Activated naive CD4-positive, alpha-beta T cell treated with anti-CD3 and anti-CD28 coated beads for 36 hours (primary cell): ENCODE data around the gene PLK5. TPM values are rescaled to one million over a fixed set of nuclear protein-coding genes. Genes with fewer than 3 reads are reported as not detected.

Source experiments
- CTCF ChIA-PET: fragments of 350-600 bp; sonication (Branson Sonifier 250); formaldehyde crosslinking; loops from one replicate; lab custom pipeline; 2021; ENCODE audit warnings: antibody characterized with exemption; lab: Charles Lee
- DNase-seq: peaks from one replicate; pipeline ENCODE4 v3.0.0-alpha.2; 2020
- H3K27ac Mint-ChIP-seq: one replicate; pipeline ENCODE4 v1.8.0; 2021; ENCODE audit warnings: mild to moderate bottlenecking, mixed read lengths
- H3K27me3 Mint-ChIP-seq: one replicate; pipeline ENCODE4 v1.8.0; 2021; ENCODE audit warnings: low read depth, mixed read lengths
- H3K36me3 Mint-ChIP-seq: one replicate; pipeline ENCODE4 v1.8.0; 2021; ENCODE audit warnings: low read depth, mixed read lengths
- H3K4me1 Mint-ChIP-seq: one replicate; pipeline ENCODE4 v1.8.0; 2021; ENCODE audit warnings: low read depth, mixed read lengths
- H3K4me3 Mint-ChIP-seq: one replicate; pipeline ENCODE4 v1.8.0; 2021; ENCODE audit warnings: mild to moderate bottlenecking, moderate library complexity, mixed read lengths
- H3K9me3 Mint-ChIP-seq: one replicate; pipeline ENCODE4 v1.8.0; 2021; ENCODE audit warnings: mixed read lengths
- intact Hi-C: fragments of 100-400 bp; cut with micrococcal nuclease; formaldehyde crosslinking; loops from one replicate; pipeline ENCODE4 v1.15.1; 2023
- total RNA-seq, 2 experiments: library from RNA; stranded (reverse); gene quantifications; one replicate each; pipeline ENCODE4 v1.2.3, GENCODE V29; 2021

The PLK5 gene
- total RNA-seq, 2 experiments from 2014 or later, result not detected

GRCh38 chr19:1486720-1487575 lies 36.9 kb upstream of the PLK5 start:
- no peak for DNase-seq
- intact Hi-C loops, result no loop called here
- peaks cover 4% of the 10 kb centered on the region for H3K27me3 Mint-ChIP-seq
- H3K9me3 Mint-ChIP-seq, result no peaks in the 10 kb centered on the region
- H3K36me3 Mint-ChIP-seq, result no peaks in the 10 kb centered on the region
- no peak overlapping the region for H3K4me3 Mint-ChIP-seq
- H3K27ac Mint-ChIP-seq, result no peak overlapping the region
- CTCF ChIA-PET, result no interaction called here
- peaks cover 14% of the 10 kb centered on the region for H3K4me1 Mint-ChIP-seq

- H3K36me3 Mint-ChIP-seq, result no peaks in the 10 kb centered on the region
- CTCF ChIA-PET, result no interaction called here
- intact Hi-C loops, result no loop called here
- H3K4me3 Mint-ChIP-seq, result no peak overlapping the region
- H3K9me3 Mint-ChIP-seq, result no peaks in the 10 kb centered on the region
- no peak overlapping the region for H3K27ac Mint-ChIP-seq
- H3K27me3 Mint-ChIP-seq, result peaks cover 4% of the 10 kb centered on the region
- DNase-seq, result no peak
- peaks cover 15% of the 10 kb centered on the region for H3K4me1 Mint-ChIP-seq
Measured at GRCh38 chr19:1487576-1488281, 36.1 kb upstream of the PLK5 start.

- CTCF ChIA-PET, result no interaction called here
- H3K4me3 Mint-ChIP-seq, result no peak overlapping the region
- H3K27me3 Mint-ChIP-seq, result peaks cover 4% of the 10 kb centered on the region
- H3K27ac Mint-ChIP-seq, result no peak overlapping the region
- peaks cover 15% of the 10 kb centered on the region for H3K4me1 Mint-ChIP-seq
- DNase-seq, result no peak
- intact Hi-C loops, result no loop called here
- H3K36me3 Mint-ChIP-seq, result no peaks in the 10 kb centered on the region
- H3K9me3 Mint-ChIP-seq, result no peaks in the 10 kb centered on the region
Measured at GRCh38 chr19:1488282-1488601, 35.6 kb upstream of the PLK5 start.

- Mint-ChIP-seq H3K4me1 (peaks cover 15% of the 10 kb centered on the region), H3K9me3 (no peaks in the 10 kb centered on the region), H3K36me3 (no peaks in the 10 kb centered on the region), H3K27me3 (peaks cover 4% of the 10 kb centered on the region), H3K4me3 (peak overlapping the region; percentile 41), H3K27ac (no peak overlapping the region)
- DNase-seq, result no peak
- CTCF ChIA-PET, result interaction anchor here (0.6 to 1.6 kb wide), 2 partner anchors 12 to 58 kb away, joined by 3 to 4 read pairs; no protein-coding TSS in a partner anchor
- intact Hi-C loops, result loop anchor here (1.0 to 2.0 kb wide), 4 partner anchors 10 to 323 kb away; partner anchors contain the start of genes ATP8B3, C19orf25 and TCF3
Measured at GRCh38 chr19:1489463-1490310, 34.2 kb upstream of the PLK5 start.

GRCh38 chr19:1490311-1491113 lies 33.4 kb upstream of the PLK5 start, which contains the start of gene PCSK4:
Gene PCSK4, minus strand, starts transcription at chr19:1490350. Its CDS starts 4 bp downstream, at chr19:1490346.
- no peaks in the 10 kb centered on the region for H3K9me3 Mint-ChIP-seq
- peak within 1 kb of the TSS; percentile 81 for H3K4me3 Mint-ChIP-seq
- intact Hi-C loops, result loop anchor here (1.0 to 2.0 kb wide), 4 partner anchors 11 to 322 kb away; partner anchors contain the start of genes ATP8B3, C19orf25 and TCF3
- H3K27ac Mint-ChIP-seq, result peak within 1 kb of the TSS; percentile 57
- H3K4me1 Mint-ChIP-seq, result peaks cover 15% of the 10 kb centered on the region
- CTCF ChIA-PET, result interaction anchor here (0.7 to 1.6 kb wide), 4 partner anchors 11 to 56 kb away, joined by 3 to 5 read pairs (median 4); no protein-coding TSS in a partner anchor
- H3K27me3 Mint-ChIP-seq, result peaks cover 4% of the 10 kb centered on the region
- peak; percentile 99 for DNase-seq
- no peaks in the 10 kb centered on the region for H3K36me3 Mint-ChIP-seq

DNA sequence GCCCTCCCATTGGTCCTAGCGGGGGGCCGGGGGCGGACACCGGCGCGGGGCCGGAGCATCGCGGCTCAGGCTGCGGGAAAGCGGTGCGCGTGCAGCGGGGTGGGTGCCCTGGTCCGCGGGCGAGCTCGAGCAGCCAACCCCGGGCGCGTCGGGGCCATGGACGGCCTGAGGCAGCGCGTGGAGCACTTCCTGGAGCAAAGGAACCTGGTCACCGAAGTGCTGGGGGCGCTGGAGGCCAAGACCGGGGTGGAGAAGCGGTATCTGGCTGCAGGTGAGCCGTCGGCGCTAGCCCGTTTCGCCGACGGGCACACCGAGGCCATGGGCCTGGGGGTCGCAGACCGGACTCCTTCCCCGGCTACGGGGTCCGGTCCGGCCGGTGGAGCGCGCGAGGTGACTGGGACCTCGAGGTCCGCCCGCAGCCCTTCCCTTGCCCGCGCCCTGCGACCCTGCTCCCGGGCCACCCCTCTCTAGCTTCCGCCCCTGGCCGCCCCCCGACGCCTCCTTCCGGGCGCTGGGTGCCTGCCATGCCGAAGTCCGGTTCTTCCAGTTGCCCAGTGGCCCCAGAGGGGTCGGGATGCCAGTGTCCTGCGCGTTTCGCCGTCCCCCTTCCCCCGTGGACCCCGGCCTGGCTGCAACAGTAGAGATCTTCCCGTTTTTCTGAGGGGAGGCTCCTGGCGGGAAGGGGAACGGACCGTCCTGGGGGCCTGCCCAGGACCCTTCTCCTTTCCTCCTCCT lies 32.6 kb upstream of the PLK5 start, which contains the start of gene REEP6:
Gene REEP6 (plus strand): TSS at position 68 of the 735 bp plus-strand sequence. CDS start 89 bp downstream, at position 157.
- peak within 1 kb of the TSS; percentile 81 for H3K4me3 Mint-ChIP-seq
- H3K36me3 Mint-ChIP-seq, result no peaks in the 10 kb centered on the region
- H3K9me3 Mint-ChIP-seq, result no peaks in the 10 kb centered on the region
- intact Hi-C loops, result loop anchor here (2.0 kb wide), 1 partner anchor 162 kb away; the partner anchor contains the start of gene TCF3
- CTCF ChIA-PET, result interaction anchor here (0.7 to 1.6 kb wide), 4 partner anchors 10 to 55 kb away, joined by 3 to 5 read pairs (median 4); no protein-coding TSS in a partner anchor
- peaks cover 15% of the 10 kb centered on the region for H3K4me1 Mint-ChIP-seq
- DNase-seq, result no peak
- H3K27me3 Mint-ChIP-seq, result peaks cover 4% of the 10 kb centered on the region
- H3K27ac Mint-ChIP-seq, result peak within 1 kb of the TSS; percentile 57

- no peak overlapping the region for H3K27ac Mint-ChIP-seq
- H3K9me3 Mint-ChIP-seq, result no peaks in the 10 kb centered on the region
- H3K36me3 Mint-ChIP-seq, result no peaks in the 10 kb centered on the region
- intact Hi-C loops, result loop anchor here (2.0 kb wide), 1 partner anchor 161 kb away; the partner anchor contains the start of gene TCF3
- H3K4me1 Mint-ChIP-seq, result peaks cover 15% of the 10 kb centered on the region
- no peak for DNase-seq
- CTCF ChIA-PET, result interaction anchor here (1.1 to 1.9 kb wide), 2 partner anchors 12 to 25 kb away, joined by 4 to 7 read pairs; no protein-coding TSS in a partner anchor
- peak overlapping the region; percentile 53 for H3K4me3 Mint-ChIP-seq
- peaks cover 4% of the 10 kb centered on the region for H3K27me3 Mint-ChIP-seq
Measured at GRCh38 chr19:1491849-1492170, 32.1 kb upstream of the PLK5 start.

GRCh38 chr19:1492474-1493006 lies 31.3 kb upstream of the PLK5 start:
- CTCF ChIA-PET, result interaction anchor here (1.9 kb wide), 1 partner anchor 11 kb away, joined by 7 read pairs; no protein-coding TSS in a partner anchor
- H3K27ac Mint-ChIP-seq, result no peak overlapping the region
- no peaks in the 10 kb centered on the region for H3K9me3 Mint-ChIP-seq
- no peaks in the 10 kb centered on the region for H3K36me3 Mint-ChIP-seq
- H3K4me1 Mint-ChIP-seq, result peaks cover 15% of the 10 kb centered on the region
- intact Hi-C loops, result no loop called here
- DNase-seq, result no peak
- H3K4me3 Mint-ChIP-seq, result no peak overlapping the region
- H3K27me3 Mint-ChIP-seq, result peaks cover 4% of the 10 kb centered on the region

DNA sequence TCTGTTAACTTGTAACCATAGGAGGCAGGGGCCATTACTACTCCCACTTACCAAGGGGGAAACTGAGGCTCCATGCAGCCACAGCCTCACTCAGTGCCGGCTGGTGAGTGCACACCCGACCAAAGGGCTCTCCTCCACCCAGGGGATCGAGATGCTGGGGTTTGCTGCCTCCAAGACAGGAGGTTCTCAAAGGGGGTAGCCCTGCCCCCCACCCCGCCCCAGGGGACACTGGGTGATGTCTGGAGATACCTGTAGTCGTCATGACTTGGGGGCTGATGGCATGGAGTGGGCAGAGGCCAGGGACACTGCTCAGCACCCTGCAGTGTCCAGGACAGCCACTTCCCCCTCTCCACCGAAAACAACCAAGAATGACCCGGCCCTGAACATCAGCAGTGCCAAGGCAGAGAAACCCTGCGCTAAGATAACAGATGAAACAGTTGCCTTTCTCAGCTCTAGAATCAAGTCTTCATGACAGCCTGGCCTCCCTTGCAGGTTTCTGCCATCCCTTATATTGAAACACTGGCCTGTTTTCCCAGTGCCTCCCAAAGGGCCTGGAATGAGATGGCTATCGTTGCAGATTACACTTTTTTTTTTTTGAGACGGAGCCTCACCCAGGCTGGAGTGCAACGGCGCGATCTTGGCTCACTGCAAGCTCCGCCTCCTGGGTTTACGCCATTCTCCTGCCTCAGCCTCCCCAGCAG lies 29.6 kb upstream of the PLK5 start:
- Mint-ChIP-seq H3K4me1 (peaks cover 14% of the 10 kb centered on the region), H3K9me3 (no peaks in the 10 kb centered on the region), H3K4me3 (no peak overlapping the region), H3K27ac (no peak overlapping the region), H3K27me3 (peaks cover 4% of the 10 kb centered on the region), H3K36me3 (no peaks in the 10 kb centered on the region)
- DNase-seq, result no peak
- intact Hi-C loops, result no loop called here
- CTCF ChIA-PET, result no interaction called here
